ENCODE measurements around the gene MCOLN2.
"Not testable (repeated sequence)": the region's sequence is repeated elsewhere in the genome, so short reads cannot be mapped to it uniquely, and the experiment has no call there.

The MCOLN2 gene

GRCh38 chr1:84996846-84997666, at the start of gene MCOLN2:
Gene MCOLN2, minus strand, starts transcription at chr1:84997113. Its CDS starts 241 bp downstream, at chr1:84996872.
- peak; percentile 71 for DNase-seq

GRCh38 chr1:85042413-85042812, 45.5 kb upstream of the MCOLN2 start:
- DNase-seq, result no peak

GRCh38 chr1:85041793-85042192, 44.9 kb upstream of the MCOLN2 start:
- DNase-seq, result no peak

GRCh38 chr1:85033221-85033620, 36.3 kb upstream of the MCOLN2 start:
- no peak for DNase-seq

- DNase-seq, result no peak
These were observed 33.6 kb upstream of the MCOLN2 start for GRCh38 chr1:85030536-85030935.

GRCh38 chr1:85028151-85028550, 31.2 kb upstream of the MCOLN2 start:
- no peak for DNase-seq

GRCh38 chr1:85027242-85027983, 30.5 kb upstream of the MCOLN2 start:
- peak; percentile 7 for DNase-seq

- DNase-seq, result no peak
These were observed 29.0 kb upstream of the MCOLN2 start for GRCh38 chr1:85025940-85026339.

- DNase-seq, result no peak
These were observed 27.8 kb upstream of the MCOLN2 start for GRCh38 chr1:85024736-85025135.

GRCh38 chr1:85022700-85023099, 25.8 kb upstream of the MCOLN2 start:
- DNase-seq, result no peak

GRCh38 chr1:85019994-85020393, 23.1 kb upstream of the MCOLN2 start:
- no peak for DNase-seq

GRCh38 chr1:85015826-85016225, 18.9 kb upstream of the MCOLN2 start:
- no peak for DNase-seq

GRCh38 chr1:85005641-85006040, 8.7 kb upstream of the MCOLN2 start:
- DNase-seq, result not testable (repeated sequence)

GRCh38 chr1:85001742-85002141, 4.8 kb upstream of the MCOLN2 start:
- no peak for DNase-seq

GRCh38 chr1:84998642-84999280, 1.8 kb upstream of the MCOLN2 start:
- DNase-seq, result peak; percentile 40

GRCh38 chr1:84997667-84998600, 1.0 kb upstream of the MCOLN2 start:
- peak; percentile 82 for DNase-seq

GRCh38 chr1:84995484-84996334, 1.2 kb downstream of the MCOLN2 start:
- peak; percentile 4 for DNase-seq

- no peak for DNase-seq
These were observed 5.6 kb downstream of the MCOLN2 start for GRCh38 chr1:84991097-84991920.

GRCh38 chr1:84988588-84988987, 8.3 kb downstream of the MCOLN2 start:
- no peak for DNase-seq

- DNase-seq, result not testable (repeated sequence)
These were observed 10.4 kb downstream of the MCOLN2 start for GRCh38 chr1:84986561-84986960.

- no peak for DNase-seq
These were observed 11.5 kb downstream of the MCOLN2 start for GRCh38 chr1:84985365-84985764.
